Peyer's patch (tissue), 4 donors: Measurements from ENCODE around the gene CHMP1A.

ENCODE experiments used
- CTCF ChIP-seq, 6 experiments: fragments of 450-650 bp in 4 of 6; fragments of 200-600 bp in 2 of 6; sonication (generic) in 1 of 6; IDR thresholded peaks; one replicate each; pipeline ENCODE4 v1.5.1; 2017 to 2019; ENCODE audit warnings: antibody characterized with exemption in 6 of 6, mild to moderate bottlenecking in 3 of 6, moderate library complexity in 1 of 6
- POLR2A ChIP-seq, 2 donors: fragments of 450-650 bp; IDR thresholded peaks; one replicate each; pipeline ENCODE4 v1.5.1; 2017; ENCODE audit warnings: antibody characterized with exemption in 2 of 2, mild to moderate bottlenecking in 2 of 2, moderate library complexity in 2 of 2

DNA sequence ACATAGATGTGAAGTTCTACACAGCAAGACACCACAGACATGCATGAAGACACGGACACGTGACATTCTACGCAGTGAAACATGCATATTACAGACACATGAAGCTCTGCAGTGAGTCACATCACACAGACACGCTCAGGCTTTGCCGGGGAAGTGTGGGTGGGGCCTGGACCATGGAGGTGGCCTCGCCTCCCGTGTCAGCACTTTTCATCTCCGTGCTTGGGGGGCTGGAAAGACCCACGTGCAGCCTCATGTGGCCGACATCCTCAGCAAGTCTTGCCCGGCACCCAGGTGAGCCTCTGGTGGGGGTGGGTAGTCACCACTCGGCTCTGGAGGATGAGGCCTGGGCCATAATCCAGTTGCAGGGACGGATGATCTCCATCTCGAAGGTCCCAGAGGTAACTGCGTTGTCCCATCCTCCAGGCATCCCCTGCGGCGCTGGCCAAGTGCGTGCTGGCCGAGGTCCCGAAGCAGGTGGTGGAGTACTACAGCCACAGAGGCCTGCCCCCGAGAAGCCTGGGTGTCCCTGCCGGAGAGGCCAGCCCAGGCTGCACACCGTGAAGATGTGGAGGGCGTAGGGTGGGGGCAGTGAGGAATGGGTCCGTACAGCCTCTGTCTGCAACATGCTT, 61.3 kb downstream of the CHMP1A start:
- no peak for TF ChIP-seq POLR2A (IDR thresholded peaks at IDR 0.05)
- no peak for TF ChIP-seq CTCF (IDR thresholded peaks at IDR 0.05)
